ENCODE measurements around the gene POFUT1. TPM values are rescaled to one million over a fixed set of nuclear protein-coding genes. Genes with fewer than 3 reads are reported as not detected.

POFUT1 gene
- total and polyA plus RNA-seq, 2 of the 8 experiments (the other 6 are each of a cell fraction or from before 2014, with no cell fraction given), result 19.4 to 24.4 TPM

DNA sequence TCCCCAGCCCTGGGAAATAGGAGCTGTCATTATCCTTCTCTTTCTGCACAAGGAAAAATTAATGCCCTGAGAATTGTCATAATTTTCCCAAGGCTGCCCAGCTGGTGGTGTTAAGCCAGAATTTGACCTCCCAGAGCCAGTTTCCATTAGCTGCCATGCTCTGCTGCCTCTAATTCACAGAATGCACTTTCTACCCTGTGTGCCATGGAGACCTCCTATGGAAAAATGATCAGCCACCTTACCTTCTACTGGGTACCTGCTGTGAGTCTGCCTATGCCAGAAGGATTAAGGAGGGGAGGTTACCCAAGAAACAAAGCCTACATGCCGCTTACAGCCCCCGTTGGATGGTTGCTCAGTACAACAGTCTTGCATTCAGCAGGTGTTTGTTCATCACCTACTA lies 29.1 kb downstream of the POFUT1 start:
- Histone ChIP-seq H3K4ac (replicated peaks; ENCODE audit: insufficient read length, low read depth, low read length) (no peak overlapping the region), H3K23ac (ENCODE audit: insufficient read length) (no peak overlapping the region), H2AFZ (ENCODE audit: low read length) (no peak overlapping the region), H4K20me1 (replicated peaks in 1 of 2; ENCODE audit: control insufficient read depth in 1 of 2, insufficient read depth in 2 of 2, low read length in 2 of 2) (peaks cover 0 to 1% of the 10 kb centered on the region in 2 experiments), H3K4me3 (ENCODE audit: extremely low read depth in 1 of 4, insufficient read depth in 2 of 4, low read depth in 3 of 4, low read length in 4 of 4) (no peak overlapping the region), H2BK20ac (ENCODE audit: low read length) (no peak overlapping the region), H3K4me2 (ENCODE audit: insufficient read depth in 1 of 2, low read depth in 2 of 2, low read length in 2 of 2) (no peak overlapping the region), H2BK120ac (replicated peaks; ENCODE audit: low read depth, low read length) (no peak overlapping the region), H2BK12ac (ENCODE audit: low read depth, low read length) (no peak overlapping the region), H3K36me3 (ENCODE audit: control insufficient read depth in 2 of 4, insufficient read depth in 4 of 4, low read length in 3 of 4) (peaks cover 11 to 33% (median 23%) of the 10 kb centered on the region in 4 experiments; a peak in 6 of 8 replicates), H3K18ac (ENCODE audit: extremely low read depth, low read length) (no peak overlapping the region), H2BK15ac (ENCODE audit: low read length) (no peak overlapping the region), H2AK5ac (ENCODE audit: low read depth, low read length) (no peak overlapping the region), H4K5ac (ENCODE audit: insufficient read length, low read depth, low read length) (no peak overlapping the region), H3K56ac (replicated peaks; ENCODE audit: insufficient read length, low read depth, low read length) (no peak overlapping the region), H3K14ac (ENCODE audit: insufficient read length) (no peak overlapping the region), H3K9me3 (ENCODE audit: insufficient read depth in 2 of 2, low read depth in 1 of 2, low read length in 1 of 2) (no peaks in the 10 kb centered on the region), H3K79me2 (ENCODE audit: control insufficient read depth in 1 of 2, insufficient read depth in 2 of 2, low read length in 2 of 2) (no peaks in the 10 kb centered on the region), H3K23me2 (ENCODE audit: low read depth, low read length) (no peaks in the 10 kb centered on the region), H4K8ac (ENCODE audit: extremely low read depth, insufficient read depth, low read length) (no peak overlapping the region), H3K27me3 (replicated peaks in 1 of 4; ENCODE audit: control insufficient read depth in 3 of 4, extremely low read depth in 1 of 4, insufficient read depth in 3 of 4, low read length in 3 of 4) (no peaks in the 10 kb centered on the region), H3K9ac (replicated peaks in 1 of 4; ENCODE audit: extremely low read depth in 1 of 4, low read depth in 3 of 4, low read length in 3 of 4) (no peak overlapping the region; a peak in 1 of 7 replicates), H2BK5ac (ENCODE audit: low read depth, low read length) (no peak overlapping the region), H3K4me1 (replicated peaks in 1 of 4; ENCODE audit: control insufficient read depth in 3 of 4, insufficient read depth in 4 of 4, low read length in 3 of 4) (peaks cover 0 to 7% (median 4%) of the 10 kb centered on the region in 4 experiments; a peak in 4 of 7 replicates), H3K27ac (ENCODE audit: low read depth, low read length) (no peak overlapping the region), H4K91ac (replicated peaks; ENCODE audit: insufficient read length, low read length) (no peak overlapping the region), H3K79me1 (ENCODE audit: low read depth, low read length) (no peaks in the 10 kb centered on the region)
- CTCF ChIA-PET (ENCODE audit: partially characterized antibody), result no interaction called here
- POLR2A ChIA-PET (ENCODE audit: partially characterized antibody), result interaction anchor here (0.7 to 1.5 kb wide), 4 partner anchors 11 to 22 kb away, joined by 3 to 4 read pairs (median 4); no protein-coding TSS in a partner anchor
- no peak for DNase-seq (ENCODE audit: low read depth in 1 of 2, low spot score in 2 of 2)
- FAIRE-seq, result no peak
- 91% methylated on average over 2 of the region's 2 CpGs; no CpG with 5 or more reads in 1 of the 2 experiments for WGBS, 2 experiments (ENCODE audit: extremely low coverage in 1 of 2, insufficient coverage in 1 of 2, insufficient read length in 1 of 2, insufficient replicate concordance in 2 of 2, low coverage in 1 of 2, low lambda C conversion rate in 2 of 2, missing lambda C conversion rate in 1 of 2)
- TF ChIP-seq FOSL1 (IDR thresholded peaks at IDR 0.05; ENCODE audit: insufficient read depth, low read depth, low read length), result no peak
- TF ChIP-seq, protein P1, sequence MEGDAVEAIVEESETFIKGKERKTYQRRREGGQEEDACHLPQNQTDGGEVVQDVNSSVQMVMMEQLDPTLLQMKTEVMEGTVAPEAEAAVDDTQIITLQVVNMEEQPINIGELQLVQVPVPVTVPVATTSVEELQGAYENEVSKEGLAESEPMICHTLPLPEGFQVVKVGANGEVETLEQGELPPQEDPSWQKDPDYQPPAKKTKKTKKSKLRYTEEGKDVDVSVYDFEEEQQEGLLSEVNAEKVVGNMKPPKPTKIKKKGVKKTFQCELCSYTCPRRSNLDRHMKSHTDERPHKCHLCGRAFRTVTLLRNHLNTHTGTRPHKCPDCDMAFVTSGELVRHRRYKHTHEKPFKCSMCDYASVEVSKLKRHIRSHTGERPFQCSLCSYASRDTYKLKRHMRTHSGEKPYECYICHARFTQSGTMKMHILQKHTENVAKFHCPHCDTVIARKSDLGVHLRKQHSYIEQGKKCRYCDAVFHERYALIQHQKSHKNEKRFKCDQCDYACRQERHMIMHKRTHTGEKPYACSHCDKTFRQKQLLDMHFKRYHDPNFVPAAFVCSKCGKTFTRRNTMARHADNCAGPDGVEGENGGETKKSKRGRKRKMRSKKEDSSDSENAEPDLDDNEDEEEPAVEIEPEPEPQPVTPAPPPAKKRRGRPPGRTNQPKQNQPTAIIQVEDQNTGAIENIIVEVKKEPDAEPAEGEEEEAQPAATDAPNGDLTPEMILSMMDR (IDR thresholded peaks at IDR 0.05; ENCODE audit: control extremely low read depth in 1 of 3, insufficient read depth in 1 of 3, low read depth in 1 of 3, low read length in 3 of 3), result no peak
- no peak for TF ChIP-seq BACH1 (IDR thresholded peaks at IDR 0.05; ENCODE audit: low read length)
- TF ChIP-seq CBX8 (IDR thresholded peaks at IDR 0.05; ENCODE audit: borderline replicate concordance, low read depth, low read length), result no peak
- TF ChIP-seq TEAD4 (IDR thresholded peaks at IDR 0.05; ENCODE audit: low read depth, low read length), result no peak
- TF ChIP-seq TAF1 (IDR thresholded peaks at IDR 0.05; ENCODE audit: low read depth, low read length), result no peak
- no peak for TF ChIP-seq RFX5 (IDR thresholded peaks at IDR 0.05; ENCODE audit: borderline replicate concordance, low read depth, low read length)
- TF ChIP-seq RNF2 (IDR thresholded peaks at IDR 0.05; ENCODE audit: borderline replicate concordance, low read depth, low read length, missing control alignments, poor library complexity, severe bottlenecking), result no peak
- no peak for TF ChIP-seq HDAC6 (IDR thresholded peaks at IDR 0.05; ENCODE audit: low read depth, low read length)
- no peak for TF ChIP-seq CBX5 (IDR thresholded peaks at IDR 0.05; ENCODE audit: low read depth, low read length)
- TF ChIP-seq SRF (IDR thresholded peaks at IDR 0.05; ENCODE audit: low read depth, low read length), result no peak
- TF ChIP-seq SIX5 (IDR thresholded peaks at IDR 0.05; ENCODE audit: low read depth, low read length), result no peak
